T-cell (primary cell): Measurements from ENCODE around the gene IQCE. TPM values are rescaled to one million over a fixed set of nuclear protein-coding genes. Genes with fewer than 3 reads are reported as not detected.

Experiments
- ATAC-seq, 4 experiments: fragments of 200-7000 bp in 3 of 4; fragments of 150-1000 bp in 1 of 4; cut with Tn5 transposase; replicated peaks in 1 of 4; 1 replicate in 3 of 4; 2 replicates in 1 of 4; pipeline ENCODE4 v1.10.0; 2021; ENCODE audit warnings: moderate library complexity in 3 of 4, mild to moderate bottlenecking in 2 of 4, moderate number of reproducible peaks in 1 of 4
- CTCF ChIA-PET, 2 donors: fragments of 300-600 bp; sonication (Branson Sonifier 250); formaldehyde crosslinking; loops; one replicate each; lab custom pipeline; 2022; ENCODE audit warnings: antibody characterized with exemption in 2 of 2; lab: Charles Lee
- POLR2A ChIA-PET, 2 donors: fragments of 300-600 bp; sonication (Branson Sonifier 250); formaldehyde crosslinking; loops; one replicate each; lab custom pipeline; 2022; ENCODE audit warnings: antibody characterized with exemption in 2 of 2; lab: Charles Lee
- DNase-seq, 35 experiments: peaks; one replicate each; pipeline versions ENCODE4 v3.0.0 to v3.0.0-alpha.2; 2013 to 2023
- H3K27ac ChIP-seq: one replicate; pipeline ENCODE4 v1.5.1; 2013; ENCODE audit warnings: low read length
- H3K27me3 ChIP-seq, 2 experiments: replicated peaks in 1 of 2; 1 replicate in 1 of 2; 2 replicates in 1 of 2; pipeline versions ENCODE4 v1.6.1 to v1.7.0; 2013; ENCODE audit warnings: low read length in 1 of 2, mixed read lengths in 1 of 2; ENCODE audit not compliant: control insufficient read depth in 2 of 2, insufficient read depth in 2 of 2; ENCODE audit errors: extremely low read depth in 1 of 2
- H3K36me3 ChIP-seq, 2 donors: 1 replicate in 1 of 2; 2 replicates in 1 of 2; pipeline versions ENCODE4 v1.6.1 to v1.7.0; 2013; ENCODE audit warnings: low read length in 1 of 2; ENCODE audit not compliant: control insufficient read depth in 2 of 2, insufficient read depth in 1 of 2; ENCODE audit errors: extremely low read depth in 1 of 2
- H3K4me1 ChIP-seq, 2 experiments: 1 replicate in 1 of 2; 2 replicates in 1 of 2; pipeline versions ENCODE4 v1.6.1 to v1.7.0; 2013; ENCODE audit warnings: low read length in 2 of 2, mixed read lengths in 1 of 2; ENCODE audit not compliant: insufficient read depth in 2 of 2, control insufficient read depth in 1 of 2; ENCODE audit errors: extremely low read depth in 1 of 2
- H3K4me3 ChIP-seq, 2 donors: 1 replicate in 1 of 2; 2 replicates in 1 of 2; pipeline versions ENCODE4 v1.5.1 to v1.7.0; 2013; ENCODE audit warnings: mild to moderate bottlenecking in 2 of 2, low read length in 1 of 2, moderate library complexity in 1 of 2; ENCODE audit not compliant: control insufficient read depth in 1 of 2; ENCODE audit errors: extremely low read depth in 1 of 2
- H3K9me3 ChIP-seq: 2 replicates; pipeline ENCODE4 v1.7.0; 2013
- H3K27ac Mint-ChIP-seq, 2 donors: one replicate each; pipeline ENCODE4 v1.8.0; 2020 to 2021; ENCODE audit warnings: mild to moderate bottlenecking in 2 of 2, mixed read lengths in 2 of 2
- H3K27me3 Mint-ChIP-seq, 2 donors: one replicate each; pipeline ENCODE4 v1.8.0; 2021 to 2022; ENCODE audit warnings: mixed read lengths in 2 of 2
- H3K36me3 Mint-ChIP-seq: one replicate; pipeline ENCODE4 v1.8.0; 2021; ENCODE audit warnings: mixed read lengths
- H3K4me1 Mint-ChIP-seq, 3 donors: one replicate each; pipeline ENCODE4 v1.8.0; 2020 to 2022; ENCODE audit warnings: mixed read lengths in 3 of 3, mild to moderate bottlenecking in 1 of 3
- H3K4me3 Mint-ChIP-seq, 3 donors: one replicate each; pipeline ENCODE4 v1.8.0; 2020 to 2022; ENCODE audit warnings: mild to moderate bottlenecking in 3 of 3, mixed read lengths in 3 of 3, moderate library complexity in 3 of 3
- H3K9me3 Mint-ChIP-seq, 3 donors: one replicate each; pipeline ENCODE4 v1.8.0; 2020 to 2022; ENCODE audit warnings: mixed read lengths in 3 of 3
- WGBS: methylation state at CpG from one replicate; pipeline ENCODE4 v1.1.5; 2013; ENCODE audit warnings: missing lambda C conversion rate; ENCODE audit not compliant: insufficient coverage; 5-methylcytosine and 5-hydroxymethylcytosine counted together
- total RNA-seq, 35 experiments: library from RNA in 6 of 35; stranded (reverse) in 6 of 35; fragments of 120-200 nt in 1 of 35; gene quantifications; one replicate each; pipeline versions ENCODE4 v1.2.1 to v1.2.4 and lab custom pipeline; 2013 to 2026

Gene IQCE
- total RNA-seq, 5 donors from 2014 or later (not counting 1 experiment from before 2014, with no cell fraction given), result 4.5 to 11.7 (median 8.0) TPM

DNA sequence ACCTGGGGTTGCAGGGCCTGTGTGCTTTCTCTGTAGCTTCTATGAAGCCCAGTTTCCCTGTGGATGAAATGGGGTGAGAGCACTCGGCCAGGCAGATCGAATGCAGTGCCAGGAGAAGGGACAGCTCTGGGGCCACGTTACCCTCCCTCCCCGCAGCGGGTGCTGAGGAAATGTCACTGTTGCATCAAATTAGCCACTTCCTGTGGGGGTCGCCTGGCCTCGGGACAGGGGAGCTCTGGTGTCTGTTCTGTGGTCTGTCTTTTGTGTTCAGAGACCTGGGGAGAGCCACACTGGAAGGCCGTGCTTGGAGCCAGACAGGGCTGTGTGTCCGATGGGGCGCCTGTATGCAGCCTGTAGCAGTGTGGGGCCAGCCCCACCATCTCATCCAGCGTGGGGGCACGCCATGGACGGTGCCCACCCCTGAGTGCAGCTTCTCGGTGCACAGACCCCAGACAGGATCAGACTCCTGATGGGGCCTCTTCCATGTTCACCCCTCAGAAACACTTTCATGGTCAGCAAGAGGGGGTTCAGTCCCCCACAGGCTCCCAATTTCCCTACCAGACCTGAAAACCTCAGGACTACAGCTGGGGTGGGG is 86.6 kb downstream of the IQCE start:
- H3K27ac ChIP-seq, result peak overlapping the region; percentile 13
- ChIA-PET CTCF (interaction anchor here in 1 of 2 donors (0.7 to 1.1 kb wide), 2 partner anchors 36 to 1223 kb away, joined by 3 read pairs; no protein-coding TSS in a partner anchor), POLR2A (no interaction called here)
- Mint-ChIP-seq H3K36me3 (no peaks in the 10 kb centered on the region), H3K4me3 (peak overlapping the region; percentile 60 to 84 (median 66)), H3K27me3 (no peaks in the 10 kb centered on the region), H3K27ac (peak overlapping the region; percentile 59 to 78), H3K4me1 (peaks cover 15 to 23% (median 23%) of the 10 kb centered on the region in 3 donors), H3K9me3 (no peaks in the 10 kb centered on the region)
- H3K4me1 ChIP-seq, result peaks cover 2 to 32% of the 10 kb centered on the region in 2 experiments
- ATAC-seq (peak; percentile 59 to 80 (median 70)), DNase-seq (peak in 30 of 35 experiments; percentile 15 to 50 (median 32))
- no peaks in the 10 kb centered on the region for H3K27me3 ChIP-seq
- H3K4me3 ChIP-seq, result peak overlapping the region; percentile 21 to 35
- 7% methylated on average over 9 of the region's 14 CpGs for WGBS
- peaks cover 0 to 6% of the 10 kb centered on the region in 2 donors for H3K36me3 ChIP-seq
- H3K9me3 ChIP-seq, result no peaks in the 10 kb centered on the region

DNA sequence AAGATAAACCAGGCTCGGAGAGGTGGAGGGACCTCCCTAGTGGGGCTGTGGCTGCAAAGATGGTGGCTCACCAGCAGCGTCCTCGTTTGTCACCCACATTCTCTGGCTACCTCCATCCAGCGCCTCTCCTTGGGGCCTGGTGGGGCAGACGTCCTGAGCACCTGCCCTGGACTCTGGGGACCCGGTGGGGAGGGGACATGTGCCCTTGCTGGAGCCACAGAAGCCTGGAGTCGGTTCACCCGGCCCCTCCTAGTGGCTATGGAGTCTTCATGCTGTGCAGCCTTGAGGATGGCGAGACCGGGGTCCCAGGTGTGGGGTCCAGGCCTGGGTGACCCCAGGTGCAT is 87.5 kb downstream of the IQCE start:
- no peak overlapping the region for H3K27ac Mint-ChIP-seq
- no peak overlapping the region for H3K27ac ChIP-seq
- DNase-seq (no peak), ATAC-seq (no peak)
- peaks cover 0 to 6% of the 10 kb centered on the region in 2 donors for H3K36me3 ChIP-seq
- WGBS, result 96% methylated on average over 9 of the region's 10 CpGs
- H3K9me3 Mint-ChIP-seq, result no peaks in the 10 kb centered on the region
- no peak overlapping the region for H3K4me3 ChIP-seq
- no peaks in the 10 kb centered on the region for H3K27me3 ChIP-seq
- H3K9me3 ChIP-seq, result no peaks in the 10 kb centered on the region
- POLR2A ChIA-PET, result no interaction called here
- CTCF ChIA-PET, result no interaction called here
- peaks cover 15 to 23% (median 23%) of the 10 kb centered on the region in 3 donors for H3K4me1 Mint-ChIP-seq
- no peaks in the 10 kb centered on the region for H3K36me3 Mint-ChIP-seq
- no peaks in the 10 kb centered on the region for H3K27me3 Mint-ChIP-seq
- H3K4me3 Mint-ChIP-seq, result peak overlapping the region in 1 of 3 donors; percentile 84
- peaks cover 2 to 32% of the 10 kb centered on the region in 2 experiments for H3K4me1 ChIP-seq

DNA sequence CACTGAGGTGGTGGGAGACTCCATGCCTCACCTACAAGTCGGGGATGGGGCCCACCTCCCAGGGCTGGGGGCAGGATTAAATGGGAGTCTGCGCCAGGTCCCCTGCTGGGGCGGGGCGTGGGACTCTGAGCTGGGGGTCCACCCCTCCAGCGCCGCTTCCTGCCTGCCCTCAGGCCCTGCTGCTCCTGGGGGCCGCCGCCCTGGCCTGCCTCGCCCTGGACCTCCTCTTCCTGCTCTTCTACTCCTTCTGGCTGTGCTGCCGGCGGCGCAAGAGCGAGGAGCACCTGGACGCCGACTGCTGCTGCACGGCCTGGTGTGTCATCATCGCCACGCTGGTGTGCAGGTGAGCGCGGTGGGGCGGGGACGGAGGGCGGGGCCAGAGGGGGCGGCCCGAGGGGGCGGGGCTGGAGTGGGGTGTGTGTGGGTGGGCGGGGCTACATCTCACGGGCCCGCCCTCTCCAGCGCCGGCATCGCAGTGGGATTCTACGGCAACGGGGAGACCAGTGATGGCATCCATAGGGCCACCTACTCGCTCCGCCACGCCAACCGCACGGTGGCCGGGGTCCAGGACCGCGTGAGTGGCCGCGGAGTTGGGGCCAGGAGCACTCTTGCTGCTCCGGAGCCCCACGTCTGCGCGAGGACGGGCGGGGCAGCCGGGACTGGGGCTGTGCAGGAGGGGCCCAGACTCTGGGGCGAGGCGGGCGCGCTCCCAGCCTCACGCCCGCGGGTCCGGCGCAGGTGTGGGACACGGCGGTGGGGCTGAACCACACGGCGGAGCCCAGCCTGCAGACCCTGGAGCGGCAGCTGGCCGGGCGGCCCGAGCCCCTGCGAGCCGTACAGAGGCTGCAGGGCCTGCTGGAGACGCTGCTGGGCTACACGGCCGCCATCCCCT is 88.1 kb downstream of the IQCE start:
- Mint-ChIP-seq H3K9me3 (no peaks in the 10 kb centered on the region), H3K27me3 (no peaks in the 10 kb centered on the region), H3K36me3 (no peaks in the 10 kb centered on the region), H3K4me3 (no peak overlapping the region), H3K27ac (no peak overlapping the region), H3K4me1 (peaks cover 15 to 23% (median 23%) of the 10 kb centered on the region in 3 donors)
- DNase-seq, result no peak
- Histone ChIP-seq H3K27me3 (no peaks in the 10 kb centered on the region), H3K4me3 (no peak overlapping the region), H3K4me1 (peaks cover 2 to 32% of the 10 kb centered on the region in 2 experiments), H3K9me3 (no peaks in the 10 kb centered on the region), H3K27ac (no peak overlapping the region), H3K36me3 (peaks cover 0 to 6% of the 10 kb centered on the region in 2 donors)
- ChIA-PET POLR2A (no interaction called here), CTCF (no interaction called here)
- ATAC-seq, result no peak
- 95% methylated on average over 53 of the region's 73 CpGs for WGBS

DNA sequence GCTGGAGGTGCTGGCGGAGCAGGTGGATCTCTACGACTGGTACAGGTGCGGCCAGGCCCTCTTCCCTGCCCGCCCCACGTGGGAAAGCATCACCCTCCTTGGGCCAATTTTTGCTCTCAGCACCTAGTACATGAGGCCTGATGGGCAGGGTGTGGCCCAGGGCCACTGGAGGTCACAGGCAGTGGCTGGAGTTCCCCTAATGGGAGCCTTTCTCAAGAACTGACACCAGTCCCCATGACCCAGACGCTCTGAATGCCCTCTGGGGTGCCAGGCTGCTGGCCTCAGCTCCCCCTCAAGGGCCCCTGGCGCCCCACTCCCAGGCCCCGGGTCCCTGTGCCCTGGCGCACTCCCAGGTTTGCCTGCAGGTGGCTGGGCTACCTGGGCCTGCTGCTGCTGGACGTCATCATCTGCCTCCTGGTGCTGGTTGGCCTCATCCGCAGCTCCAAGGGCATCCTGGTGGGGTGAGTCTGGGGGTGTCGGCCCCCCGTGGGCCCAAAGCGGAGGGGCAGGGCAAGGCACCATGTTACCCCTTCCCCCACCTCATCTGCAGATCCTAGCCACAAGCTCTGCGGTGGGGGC is 88.9 kb downstream of the IQCE start:
- ATAC-seq (no peak), DNase-seq (peak in 1 of 35 experiments; percentile 9)
- ChIA-PET CTCF (no interaction called here), POLR2A (no interaction called here)
- H3K4me1 Mint-ChIP-seq, result peaks cover 15 to 23% (median 23%) of the 10 kb centered on the region in 3 donors
- Histone ChIP-seq H3K4me1 (peaks cover 2 to 32% of the 10 kb centered on the region in 2 experiments), H3K27ac (no peak overlapping the region), H3K36me3 (peaks cover 0 to 6% of the 10 kb centered on the region in 2 donors), H3K9me3 (no peaks in the 10 kb centered on the region), H3K27me3 (no peaks in the 10 kb centered on the region), H3K4me3 (no peak overlapping the region)
- H3K27me3 Mint-ChIP-seq, result no peaks in the 10 kb centered on the region
- H3K27ac Mint-ChIP-seq, result no peak overlapping the region
- no peaks in the 10 kb centered on the region for H3K9me3 Mint-ChIP-seq
- no peak overlapping the region for H3K4me3 Mint-ChIP-seq
- 94% methylated on average over 13 of the region's 15 CpGs for WGBS
- H3K36me3 Mint-ChIP-seq, result no peaks in the 10 kb centered on the region

DNA sequence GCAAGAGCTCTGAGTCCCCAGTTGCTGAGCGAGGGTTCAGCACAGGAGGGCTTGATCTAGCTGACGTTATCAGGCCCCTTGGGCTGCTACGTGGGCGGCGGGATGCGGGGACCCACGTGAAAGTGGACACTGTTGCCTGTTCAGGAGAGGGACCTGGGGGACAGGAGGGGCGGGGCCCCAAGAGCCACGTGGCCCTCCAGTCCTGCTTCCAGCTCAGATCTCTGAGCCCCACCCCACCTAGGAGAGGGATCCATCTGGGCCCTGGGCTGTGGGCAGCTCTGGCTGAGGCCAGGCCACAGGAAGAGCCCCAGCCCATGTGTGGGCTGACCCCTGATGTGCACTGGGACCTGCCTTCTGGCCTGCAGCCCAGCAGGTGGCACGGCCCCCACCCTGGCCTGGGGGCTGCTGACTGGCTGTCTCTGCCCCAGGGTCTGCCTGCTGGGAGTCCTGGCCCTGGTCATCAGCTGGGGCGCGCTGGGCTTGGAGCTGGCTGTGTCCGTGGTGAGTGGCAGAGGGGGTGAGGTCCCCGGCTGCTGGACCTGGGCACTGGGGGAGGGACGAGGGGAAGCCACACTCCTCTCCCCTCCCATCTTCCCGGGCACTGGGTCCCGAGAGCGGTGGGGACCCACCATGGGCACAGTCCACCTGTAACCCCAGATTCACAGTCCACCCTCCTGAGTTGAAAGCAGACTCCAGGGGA is 90.5 kb downstream of the IQCE start:
- POLR2A ChIA-PET, result interaction anchor here in 1 of 2 donors (0.6 kb wide), 1 partner anchor 7 kb away, joined by 3 read pairs; no protein-coding TSS in a partner anchor

DNA sequence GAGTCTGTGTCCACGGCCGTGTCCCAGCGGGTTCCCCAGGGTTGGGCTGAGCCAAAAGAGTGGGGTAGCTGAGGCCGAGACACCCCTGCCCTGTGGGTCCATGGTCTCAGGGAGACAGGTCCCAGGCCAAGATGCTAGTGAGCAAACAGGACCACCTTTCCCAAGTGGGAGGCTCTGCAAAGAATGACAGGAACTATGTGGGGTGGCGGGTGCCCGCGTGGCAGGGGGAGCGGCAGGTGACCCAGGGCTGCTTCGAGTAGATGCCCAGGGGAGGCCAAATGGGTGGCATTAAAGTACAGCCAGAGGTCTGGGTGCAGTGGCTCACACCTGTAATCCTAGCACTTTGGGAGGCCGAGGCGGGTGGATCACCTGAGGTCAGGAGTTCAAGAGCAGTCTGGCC is 91.2 kb downstream of the IQCE start:
- CTCF ChIA-PET, result interaction anchor here in 1 of 2 donors (0.9 kb wide), 1 partner anchor 69 kb away, joined by 3 read pairs; no protein-coding TSS in a partner anchor
- Mint-ChIP-seq H3K36me3 (no peaks in the 10 kb centered on the region), H3K4me3 (no peak overlapping the region), H3K9me3 (no peaks in the 10 kb centered on the region), H3K27me3 (no peaks in the 10 kb centered on the region), H3K27ac (no peak overlapping the region), H3K4me1 (peaks cover 8% of the 10 kb centered on the region in 3 donors)
- H3K27me3 ChIP-seq, result no peaks in the 10 kb centered on the region
- POLR2A ChIA-PET, result no interaction called here
- H3K36me3 ChIP-seq, result peaks cover 0 to 6% of the 10 kb centered on the region in 2 donors
- 92% methylated on average over 8 of the region's 11 CpGs for WGBS
- no peaks in the 10 kb centered on the region for H3K9me3 ChIP-seq
- no peak overlapping the region for H3K27ac ChIP-seq
- H3K4me1 ChIP-seq, result peaks cover 2 to 18% of the 10 kb centered on the region in 2 experiments
- DNase-seq (no peak), ATAC-seq (no peak)
- H3K4me3 ChIP-seq, result no peak overlapping the region

More for the DNA sequence above, 90.5 kb downstream of the IQCE start:
- 92% methylated on average over 9 of the region's 18 CpGs for WGBS
- no peak overlapping the region for H3K27ac ChIP-seq
- H3K9me3 Mint-ChIP-seq, result no peaks in the 10 kb centered on the region
- no peak overlapping the region for H3K4me3 Mint-ChIP-seq
- H3K36me3 ChIP-seq, result peaks cover 0 to 6% of the 10 kb centered on the region in 2 donors
- no peaks in the 10 kb centered on the region for H3K27me3 Mint-ChIP-seq
- H3K4me1 ChIP-seq, result peaks cover 2 to 25% of the 10 kb centered on the region in 2 experiments
- ATAC-seq, result no peak
- H3K9me3 ChIP-seq, result no peaks in the 10 kb centered on the region
- no peak overlapping the region for H3K27ac Mint-ChIP-seq
- H3K4me3 ChIP-seq, result no peak overlapping the region
- H3K36me3 Mint-ChIP-seq, result no peaks in the 10 kb centered on the region
- no peaks in the 10 kb centered on the region for H3K27me3 ChIP-seq
- DNase-seq, result no peak
- CTCF ChIA-PET, result no interaction called here
- peaks cover 15% of the 10 kb centered on the region in 3 donors for H3K4me1 Mint-ChIP-seq
